K562 (cell line): ENCODE measurements around the gene ADM. TPM values are rescaled to one million over a fixed set of nuclear protein-coding genes. Genes with fewer than 3 reads are reported as not detected.
A peak's percentile ranks its signal among the peaks of the same experiment; 100 is the strongest.

Experiments
- CBFA2T3 ChIP-seq: fragments of 450-650 bp; IDR thresholded peaks from 2 replicates; pipeline ENCODE4 v1.6.1; 2017
- CTBP1 ChIP-seq: fragments of 450-650 bp; IDR thresholded peaks from 2 replicates; pipeline ENCODE4 v1.6.1; 2016; ENCODE audit warnings: borderline replicate concordance
- DDX20 ChIP-seq: fragments of 450-650 bp; IDR thresholded peaks from 2 replicates; pipeline ENCODE4 v1.6.1; 2016; ENCODE audit warnings: missing genetic modification characterization, low read depth, mild to moderate bottlenecking, missing compliant biosample characterization, moderate library complexity
- EHMT2 ChIP-seq: fragments of 450-650 bp; IDR thresholded peaks from 2 replicates; pipeline ENCODE4 v1.6.1; 2018; ENCODE audit warnings: antibody characterized with exemption
- HMG20B ChIP-seq: fragments of 250-450 bp; sonication (Bioruptor Pico); IDR thresholded peaks from 2 replicates; pipeline ENCODE4 v1.5.0; 2021; ENCODE audit warnings: mild to moderate bottlenecking
- MTA1 ChIP-seq: fragments of 450-650 bp; IDR thresholded peaks from 2 replicates; pipeline ENCODE4 v1.6.1; 2017; ENCODE audit warnings: borderline replicate concordance
- NCOR1 ChIP-seq: fragments of 450-650 bp; IDR thresholded peaks from 2 replicates; pipeline ENCODE4 v1.6.1; 2016; ENCODE audit warnings: mild to moderate bottlenecking, moderate library complexity
- NEUROD1 ChIP-seq: fragments of 150-350 bp; IDR thresholded peaks from 2 replicates; pipeline ENCODE4 v1.6.1; 2014; ENCODE audit warnings: borderline replicate concordance, low read length, low read depth; ENCODE audit not compliant: partially characterized antibody
- PHB2 ChIP-seq: fragments of 450-650 bp; IDR thresholded peaks from 2 replicates; pipeline ENCODE4 v1.6.1; 2017; ENCODE audit warnings: low read depth
- SIN3B ChIP-seq: fragments of 450-650 bp; IDR thresholded peaks from 2 replicates; pipeline ENCODE4 v1.6.1; 2017; ENCODE audit warnings: low read depth, mild to moderate bottlenecking, moderate library complexity
- SIRT6 ChIP-seq: IDR thresholded peaks from one replicate; pipeline ENCODE4 v1.6.1; 2012; ENCODE audit warnings: low read depth, mild to moderate bottlenecking, control low read depth, inconsistent platforms, low read length, moderate library complexity
- TARDBP ChIP-seq: fragments of 450-650 bp; IDR thresholded peaks from 2 replicates; pipeline ENCODE4 v1.6.1; 2016
- TEAD2 ChIP-seq: fragments of 450-650 bp; IDR thresholded peaks from 2 replicates; pipeline ENCODE4 v1.6.1; 2016; ENCODE audit warnings: missing genetic modification characterization, control low read depth, missing compliant biosample characterization
- THRAP3 ChIP-seq: fragments of 450-650 bp; IDR thresholded peaks from 2 replicates; pipeline ENCODE4 v1.6.1; 2016; ENCODE audit warnings: mild to moderate bottlenecking, inconsistent platforms, borderline replicate concordance
- ZNF274 ChIP-seq: IDR thresholded peaks from 2 replicates; pipeline ENCODE4 v1.6.1; 2011; ENCODE audit warnings: low read depth, mild to moderate bottlenecking, low read length, moderate library complexity, borderline replicate concordance
- ZNF407 ChIP-seq: fragments of 450-650 bp; IDR thresholded peaks from 2 replicates; pipeline ENCODE4 v1.6.1; 2016; ENCODE audit warnings: low read depth
- ZSCAN32 ChIP-seq: fragments of 450-650 bp; formaldehyde crosslinking; IDR thresholded peaks from 2 replicates; pipeline ENCODE4 v1.4.0; 2020; ENCODE audit warnings: mild to moderate bottlenecking, moderate library complexity
- polyA plus RNA-seq, 8 experiments: library from polyadenylated mRNA; depleted of rRNA in 4 of 8; stranded (reverse) in 5 of 8; unstranded in 3 of 8; fragments of >200 nt; fragmentation: Nextera tagmentation in 2 of 8; fragmentation: Illumina TruSeq in 1 of 8; extraction: Ambion mirVana in 2 of 8; extraction: Trizol in 1 of 8; gene quantifications; 2 replicates each; pipeline versions ENCODE4 v1.2.1 to v1.2.3, GENCODE V29; 2011 to 2014; ENCODE audit warnings: inconsistent platforms in 1 of 8, missing spikeins in 1 of 8
- total RNA-seq, 7 experiments: library from RNA; depleted of rRNA in 6 of 7; stranded (reverse); fragments of >200 nt in 6 of 7; fragmentation: Illumina TruSeq in 2 of 7; extraction: Trizol in 2 of 7; gene quantifications; 2 replicates each; pipeline versions ENCODE4 v1.2.1 to v1.2.3, GENCODE V29; 2011 to 2021; ENCODE audit warnings: low replicate concordance in 1 of 7
- TF ChIP-seq, protein P1 (sequence below), 2 experiments: fragments of 450-650 bp; conservative IDR thresholded peaks; 2 replicates each; pipeline ENCODE4 v1.6.1; 2017; ENCODE audit warnings: mild to moderate bottlenecking in 2 of 2, moderate library complexity in 2 of 2
- TF ChIP-seq, protein P2 (sequence below): sonication (generic); formaldehyde crosslinking; IDR thresholded peaks from 2 replicates; pipeline ENCODE4 v1.8.0; 2022; ENCODE audit warnings: mild to moderate bottlenecking, missing genetic modification reagents

ADM gene
- total and polyA plus RNA-seq, 9 of the 15 experiments (the other 6 are each of a cell fraction or from before 2014, with no cell fraction given), result 0.23 to 0.49 (median 0.32) TPM; not detected in 6

DNA sequence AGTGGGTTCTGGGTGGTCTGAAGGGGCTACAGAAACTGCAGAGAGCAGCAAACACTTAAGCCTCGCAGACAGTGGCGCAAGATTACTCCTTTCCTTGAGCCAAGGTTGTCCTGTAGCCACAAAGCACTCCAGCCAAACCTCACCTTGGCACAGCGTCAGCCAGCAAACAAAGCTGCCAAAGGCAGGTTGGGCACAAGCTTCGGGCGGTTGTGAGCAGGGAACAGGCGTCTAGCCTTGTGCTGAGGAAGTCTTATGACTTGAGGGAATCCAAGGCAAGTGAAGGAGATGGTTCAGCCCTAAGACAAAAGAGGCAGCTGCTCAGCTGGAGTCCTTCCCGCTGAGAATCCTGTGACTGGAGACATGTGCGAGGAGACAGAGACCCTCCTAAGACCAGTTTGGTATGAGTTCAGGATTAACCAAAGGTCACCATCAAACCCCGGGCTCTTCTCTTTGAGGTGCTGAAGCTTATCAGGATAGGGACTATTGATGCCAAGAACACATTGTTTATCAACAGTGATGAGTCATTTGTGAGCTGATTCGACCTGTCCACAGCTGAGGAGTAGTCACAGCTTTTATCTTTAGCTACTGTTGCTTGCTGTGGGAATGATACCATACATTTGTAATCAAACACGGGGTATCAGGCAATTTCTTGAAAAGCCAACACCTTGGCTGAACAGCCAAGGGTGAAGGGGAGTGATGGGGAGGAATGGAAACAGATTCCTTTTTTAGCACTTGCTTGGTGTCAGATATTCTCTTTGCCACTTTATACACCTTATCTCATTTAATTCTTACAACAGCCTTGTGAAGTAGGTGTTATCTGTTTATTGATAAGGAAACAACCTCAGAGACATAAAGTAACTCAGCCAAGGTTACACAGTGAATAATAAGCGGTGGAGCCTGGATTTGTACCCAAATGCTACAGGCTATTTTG is 4.6 kb downstream of the ADM start (continued):
- no peak for TF ChIP-seq ZSCAN32 (CRISPR knock-in tag)
- no peak for TF ChIP-seq ZNF407
- no peak for TF ChIP-seq THRAP3
- no peak for TF ChIP-seq TARDBP
- TF ChIP-seq NCOR1, result peak; percentile 36; the same call in 1 of the 2 replicates
- 0 out of 2 replicates have a peak, but pooled peaks have one; percentile 30 for TF ChIP-seq MTA1
- TF ChIP-seq SIN3B, result no peak
- no peak for TF ChIP-seq ZNF274
- TF ChIP-seq, protein P1, sequence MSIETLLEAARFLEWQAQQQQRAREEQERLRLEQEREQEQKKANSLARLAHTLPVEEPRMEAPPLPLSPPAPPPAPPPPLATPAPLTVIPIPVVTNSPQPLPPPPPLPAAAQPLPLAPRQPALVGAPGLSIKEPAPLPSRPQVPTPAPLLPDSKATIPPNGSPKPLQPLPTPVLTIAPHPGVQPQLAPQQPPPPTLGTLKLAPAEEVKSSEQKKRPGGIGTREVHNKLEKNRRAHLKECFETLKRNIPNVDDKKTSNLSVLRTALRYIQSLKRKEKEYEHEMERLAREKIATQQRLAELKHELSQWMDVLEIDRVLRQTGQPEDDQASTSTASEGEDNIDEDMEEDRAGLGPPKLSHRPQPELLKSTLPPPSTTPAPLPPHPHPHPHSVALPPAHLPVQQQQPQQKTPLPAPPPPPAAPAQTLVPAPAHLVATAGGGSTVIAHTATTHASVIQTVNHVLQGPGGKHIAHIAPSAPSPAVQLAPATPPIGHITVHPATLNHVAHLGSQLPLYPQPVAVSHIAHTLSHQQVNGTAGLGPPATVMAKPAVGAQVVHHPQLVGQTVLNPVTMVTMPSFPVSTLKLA (conservative IDR thresholded peaks at IDR 0.05), result 0 out of 4 replicates have a peak, but pooled peaks of 1 of the 2 experiments have one; percentile 32
- peak; percentile 80 for TF ChIP-seq CBFA2T3
- TF ChIP-seq HMG20B (CRISPR knock-in tag), result no peak
- TF ChIP-seq CTBP1, result peak; percentile 81
- TF ChIP-seq, protein P2, sequence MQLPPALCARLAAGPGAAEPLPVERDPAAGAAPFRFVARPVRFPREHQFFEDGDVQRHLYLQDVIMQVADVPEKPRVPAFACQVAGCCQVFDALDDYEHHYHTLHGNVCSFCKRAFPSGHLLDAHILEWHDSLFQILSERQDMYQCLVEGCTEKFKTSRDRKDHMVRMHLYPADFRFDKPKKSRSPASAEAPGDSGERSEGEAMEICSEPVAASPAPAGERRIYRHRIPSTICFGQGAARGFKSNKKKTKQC (CRISPR knock-in tag), result no peak
- no peak for TF ChIP-seq TEAD2 (tag)
- no peak for TF ChIP-seq SIRT6
- TF ChIP-seq EHMT2, result no peak
- TF ChIP-seq NEUROD1, result peak; percentile 19
- TF ChIP-seq DDX20 (tag), result no peak
- TF ChIP-seq PHB2, result no peak
